Measurements from ENCODE around the gene ZBTB9. TPM values are rescaled to one million over a fixed set of nuclear protein-coding genes. Genes with fewer than 3 reads are reported as not detected.

ZBTB9 gene
- total and polyA plus RNA-seq, 4 donors: 1.1 to 3.4 (median 2.3) TPM

- no peak for TF ChIP-seq ATF3 (IDR thresholded peaks at IDR 0.05)
Measured at GRCh38 chr6:33497157-33497556, 42.8 kb downstream of the ZBTB9 start (continued).

- no peaks in the 10 kb centered on the region for H3K4me1 ChIP-seq (ENCODE audit: control insufficient read depth in 4 of 4, insufficient read depth in 4 of 4, low read length in 3 of 4)
- no peaks in the 10 kb centered on the region for H3K36me3 ChIP-seq (ENCODE audit: control insufficient read depth in 4 of 4, insufficient read depth in 3 of 4, low read depth in 1 of 4, low read length in 3 of 4)
- H3K27ac ChIP-seq (ENCODE audit: low read depth in 1 of 2, low read length in 2 of 2): no peak overlapping the region
- H3K4me3 ChIP-seq (ENCODE audit: low read depth in 1 of 3, low read length in 3 of 3): no peak overlapping the region
- H3K9me3 ChIP-seq (ENCODE audit: control insufficient read depth in 4 of 4, low read length in 3 of 4): no peaks in the 10 kb centered on the region
- 95% methylated on average over 23 of the region's 23 CpGs for WGBS
- no peaks in the 10 kb centered on the region for H3K27me3 ChIP-seq (ENCODE audit: control insufficient read depth in 4 of 4, insufficient read depth in 4 of 4, low read length in 3 of 4)
- no peak overlapping the region for H3K9ac ChIP-seq (ENCODE audit: low read depth in 1 of 2, low read length in 2 of 2)
- no peak for TF ChIP-seq GABPA (IDR thresholded peaks at IDR 0.05 in 1 of 2, conservative IDR thresholded peaks at IDR 0.05 in 1 of 2)
- TF ChIP-seq CTCF (IDR thresholded peaks at IDR 0.05; ENCODE audit: low read depth, low read length, missing input control): no peak
- TF ChIP-seq YY1 (IDR thresholded peaks at IDR 0.05): no peak
- TF ChIP-seq ATF3 (IDR thresholded peaks at IDR 0.05): no peak
- TF ChIP-seq SP1 (IDR thresholded peaks at IDR 0.05): no peak
- no peak for TF ChIP-seq REST (IDR thresholded peaks at IDR 0.05)
- TF ChIP-seq MAX (IDR thresholded peaks at IDR 0.05): no peak
- no peak for TF ChIP-seq RAD21 (IDR thresholded peaks at IDR 0.05)
- TF ChIP-seq EGR1 (IDR thresholded peaks at IDR 0.05; ENCODE audit: low read depth in 2 of 2): no peak
- TF ChIP-seq RXRA (IDR thresholded peaks at IDR 0.05): no peak
- no peak for TF ChIP-seq HNF4G (IDR thresholded peaks at IDR 0.05)
- no peak for TF ChIP-seq ZBTB33 (IDR thresholded peaks at IDR 0.05)
- no peak for TF ChIP-seq JUND (IDR thresholded peaks at IDR 0.05)
- TF ChIP-seq FOXA2 (IDR thresholded peaks at IDR 0.05): no peak
- no peak for TF ChIP-seq NR2F2 (IDR thresholded peaks at IDR 0.05)
- no peak for TF ChIP-seq TAF1 (conservative IDR thresholded peaks at IDR 0.05)
- TF ChIP-seq FOXA1 (IDR thresholded peaks at IDR 0.05): no peak
- no peak for TF ChIP-seq HNF4A (conservative IDR thresholded peaks at IDR 0.05)
- DNase-seq (ENCODE audit: low spot score): no peak
Measured at GRCh38 chr6:33502486-33502885, 48.1 kb downstream of the ZBTB9 start.
